HUES48 (cell line): ENCODE results near the gene VPS52.

Experiments used
- H3K27ac ChIP-seq: one replicate; pipeline ENCODE4 v1.7.0; 2013; ENCODE audit warnings: low read depth, low read length, inconsistent platforms
- H3K27me3 ChIP-seq: 2 replicates; pipeline ENCODE4 v1.6.1; 2013; ENCODE audit warnings: mild to moderate bottlenecking, low read length; ENCODE audit not compliant: control insufficient read depth, insufficient read depth
- H3K36me3 ChIP-seq: 2 replicates; pipeline ENCODE4 v1.6.1; 2013; ENCODE audit warnings: low read length; ENCODE audit not compliant: control insufficient read depth, insufficient read depth
- H3K4me1 ChIP-seq: 2 replicates; pipeline ENCODE4 v1.6.1; 2013; ENCODE audit warnings: mild to moderate bottlenecking, low read length; ENCODE audit not compliant: control insufficient read depth, insufficient read depth
- H3K4me3 ChIP-seq: 2 replicates; pipeline ENCODE4 v1.5.1; 2013; ENCODE audit warnings: mild to moderate bottlenecking, low read depth, low read length
- H3K9ac ChIP-seq: 2 replicates; pipeline ENCODE4 v1.6.1; 2013; ENCODE audit warnings: mild to moderate bottlenecking, low read depth, low read length, moderate library complexity
- H3K9me3 ChIP-seq: 2 replicates; pipeline ENCODE4 v1.6.1; 2013; ENCODE audit warnings: low read length; ENCODE audit not compliant: control insufficient read depth, insufficient read depth

The VPS52 gene

DNA sequence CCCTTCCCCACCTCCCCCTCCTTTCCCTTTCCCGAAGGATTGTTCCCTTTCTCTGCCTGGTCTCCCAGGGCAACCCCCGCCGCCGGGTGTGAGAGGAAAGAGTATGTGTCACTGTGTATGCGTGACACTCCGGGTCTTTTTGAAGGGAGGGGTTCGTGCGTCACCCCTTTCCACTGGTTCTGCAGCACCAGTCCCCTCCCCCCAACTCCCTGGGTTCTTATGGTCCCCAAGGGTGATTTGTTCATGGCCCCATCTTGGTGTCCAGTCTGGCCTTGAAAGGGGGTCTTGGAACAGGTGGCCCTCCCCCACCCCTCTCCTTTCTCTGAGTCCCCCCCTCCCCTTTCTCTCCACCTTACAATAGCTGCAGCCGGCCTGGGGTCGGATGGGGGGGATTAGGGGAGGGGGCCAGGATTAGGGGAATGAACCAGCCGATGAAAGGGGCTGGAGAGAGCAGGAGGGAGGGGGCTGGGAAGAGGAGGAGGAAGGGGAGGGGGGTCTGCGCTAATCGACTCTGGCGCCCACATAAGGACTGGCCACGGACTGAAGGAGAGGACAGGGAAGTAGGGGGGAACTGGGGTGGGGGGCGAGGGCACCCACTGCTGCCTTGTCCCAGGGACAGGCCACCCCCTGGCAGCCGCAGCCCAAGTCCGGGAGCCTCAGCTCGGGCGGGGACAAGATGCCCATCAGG lies 64.7 kb downstream of the VPS52 start:
- H3K36me3 ChIP-seq = peaks cover 37% of the 10 kb centered on the region
- H3K9me3 ChIP-seq = no peaks in the 10 kb centered on the region
- no peak overlapping the region for H3K9ac ChIP-seq
- H3K27me3 ChIP-seq = peaks cover 46% of the 10 kb centered on the region
- H3K4me1 ChIP-seq = peaks cover 17% of the 10 kb centered on the region
- peak overlapping the region; percentile 91; the same call in 1 of the 2 replicates for H3K4me3 ChIP-seq
- no peak overlapping the region for H3K27ac ChIP-seq

DNA sequence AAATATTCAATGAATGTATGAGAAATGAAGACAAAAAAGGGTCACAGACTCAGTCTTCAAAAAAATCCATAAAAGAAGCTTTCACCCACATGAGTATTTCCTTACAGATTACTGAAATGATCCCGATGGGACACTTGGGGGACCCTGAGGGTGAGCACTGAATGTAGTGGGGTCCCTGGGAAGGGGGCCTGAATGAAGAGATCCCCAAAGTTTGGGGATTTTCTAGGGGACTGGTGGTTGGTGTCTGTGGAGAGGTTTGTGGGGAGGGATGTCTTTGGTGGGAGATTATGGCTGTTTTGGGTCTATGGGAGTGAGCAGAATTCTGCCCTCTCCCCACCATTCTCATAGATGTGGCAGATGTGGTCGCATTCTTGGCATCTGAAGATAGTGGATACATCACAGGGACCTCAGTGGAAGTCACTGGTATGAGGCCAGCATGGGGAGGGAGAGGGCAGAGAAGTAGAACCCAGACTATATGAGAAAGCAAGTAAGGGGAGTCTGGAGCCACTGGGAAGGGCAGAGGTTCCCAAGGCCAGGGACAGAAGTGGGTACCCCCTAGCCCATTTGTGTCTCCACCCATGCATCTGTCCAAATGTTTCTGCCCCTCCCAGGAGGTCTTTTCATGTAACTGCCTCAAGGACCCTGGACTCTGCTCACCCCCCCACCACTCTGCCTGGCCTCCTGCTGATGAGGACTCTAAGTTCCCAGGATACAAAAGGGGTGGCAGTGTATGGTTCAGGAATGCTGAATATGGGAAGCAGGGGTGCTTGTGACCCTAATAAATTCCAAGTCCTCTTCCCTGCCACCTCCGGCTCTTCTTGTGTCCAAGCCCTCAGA lies 65.4 kb downstream of the VPS52 start:
- Histone ChIP-seq H3K9ac (no peak overlapping the region), H3K4me1 (peaks cover 19% of the 10 kb centered on the region)

GRCh38 chr6:33205191-33206026 lies 66.3 kb downstream of the VPS52 start:
- peaks cover 32% of the 10 kb centered on the region for H3K36me3 ChIP-seq
- no peaks in the 10 kb centered on the region for H3K9me3 ChIP-seq
- peak overlapping the region; percentile 54 for H3K27ac ChIP-seq
- peak overlapping the region; percentile 90 for H3K4me3 ChIP-seq
- H3K4me1 ChIP-seq = peaks cover 19% of the 10 kb centered on the region
- peaks cover 33% of the 10 kb centered on the region for H3K27me3 ChIP-seq
- H3K9ac ChIP-seq = no peak overlapping the region

More for the DNA sequence above, 65.4 kb downstream of the VPS52 start:
- Histone ChIP-seq H3K4me3 (no peak overlapping the region), H3K27me3 (peaks cover 39% of the 10 kb centered on the region), H3K27ac (no peak overlapping the region), H3K9me3 (no peaks in the 10 kb centered on the region), H3K36me3 (peaks cover 37% of the 10 kb centered on the region)

DNA sequence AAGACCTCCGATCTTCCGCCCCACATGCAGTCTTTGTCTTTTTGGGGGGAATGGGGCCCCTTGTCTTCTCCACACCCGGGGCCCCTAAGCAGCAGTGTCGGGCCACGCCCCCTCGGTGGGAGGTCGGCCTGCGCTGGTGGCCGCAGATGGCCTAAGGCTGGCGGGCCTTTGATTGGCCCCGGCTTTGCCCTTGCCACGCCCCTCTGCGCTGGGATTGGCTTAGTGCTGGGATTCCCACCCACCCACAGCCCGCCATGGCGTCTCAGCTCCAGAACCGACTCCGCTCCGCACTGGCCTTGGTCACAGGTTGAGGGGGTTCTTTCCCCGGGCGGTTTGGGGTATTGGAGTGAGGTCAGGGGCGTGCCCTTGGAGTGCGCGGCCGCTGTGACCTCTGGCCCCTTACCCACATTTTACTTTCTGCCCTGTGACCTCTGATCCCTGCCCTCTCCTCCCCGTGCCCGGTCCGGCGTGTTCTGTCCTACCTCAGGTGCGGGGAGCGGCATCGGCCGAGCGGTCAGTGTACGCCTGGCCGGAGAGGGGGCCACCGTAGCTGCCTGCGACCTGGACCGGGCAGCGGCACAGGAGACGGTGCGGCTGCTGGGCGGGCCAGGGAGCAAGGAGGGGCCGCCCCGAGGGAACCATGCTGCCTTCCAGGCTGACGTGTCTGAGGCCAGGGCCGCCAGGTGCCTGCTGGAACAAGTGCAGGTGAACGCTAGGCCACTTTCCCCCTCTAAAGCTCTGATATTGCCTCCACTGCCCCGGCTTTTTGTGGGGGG lies 67.1 kb downstream of the VPS52 start, which contains the start of gene HSD17B8:
HSD17B8 (plus strand) TSS at position 241 of the 776 bp plus-strand sequence; CDS start at position 255, 14 bp downstream.
- Histone ChIP-seq H3K9me3 (no peaks in the 10 kb centered on the region), H3K9ac (peak within 1 kb of the TSS; percentile 50; the same call in 1 of the 2 replicates), H3K36me3 (peaks cover 24% of the 10 kb centered on the region), H3K4me1 (peaks cover 19% of the 10 kb centered on the region), H3K27me3 (peaks cover 30% of the 10 kb centered on the region), H3K4me3 (peak within 1 kb of the TSS; percentile 90), H3K27ac (peak within 1 kb of the TSS; percentile 54)

- Histone ChIP-seq H3K9ac (no peak overlapping the region), H3K36me3 (peaks cover 21% of the 10 kb centered on the region), H3K27ac (peak overlapping the region; percentile 15), H3K27me3 (peaks cover 30% of the 10 kb centered on the region), H3K4me1 (peaks cover 19% of the 10 kb centered on the region), H3K9me3 (no peaks in the 10 kb centered on the region), H3K4me3 (peak overlapping the region; percentile 90; the same call in 1 of the 2 replicates)
Observed at GRCh38 chr6:33204165-33204414, 67.6 kb downstream of the VPS52 start.

GRCh38 chr6:33203443-33204164 lies 68.1 kb downstream of the VPS52 start:
- H3K27ac ChIP-seq = peak overlapping the region; percentile 15
- H3K9me3 ChIP-seq = no peaks in the 10 kb centered on the region
- no peak overlapping the region for H3K9ac ChIP-seq
- peaks cover 21% of the 10 kb centered on the region for H3K36me3 ChIP-seq
- H3K4me3 ChIP-seq = peak overlapping the region; percentile 90; the same call in 1 of the 2 replicates
- peaks cover 16% of the 10 kb centered on the region for H3K4me1 ChIP-seq
- H3K27me3 ChIP-seq = peaks cover 30% of the 10 kb centered on the region

DNA sequence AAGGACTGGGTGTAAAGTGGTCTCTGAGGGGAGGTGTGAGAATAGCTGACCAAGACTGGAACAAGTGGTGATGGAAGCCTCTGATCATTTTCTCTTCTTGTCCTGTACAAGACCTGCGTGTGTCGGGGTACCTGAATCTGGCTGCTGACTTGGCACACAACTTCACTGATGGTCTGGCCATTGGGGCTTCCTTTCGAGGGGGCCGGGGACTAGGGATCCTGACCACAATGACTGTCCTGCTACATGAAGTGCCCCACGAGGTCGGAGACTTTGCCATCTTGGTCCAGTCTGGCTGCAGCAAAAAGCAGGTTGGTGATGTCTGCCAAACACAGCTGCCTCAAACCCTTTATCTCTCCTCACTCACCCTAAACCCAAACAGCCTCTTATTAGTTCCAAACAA lies 68.9 kb downstream of the VPS52 start:
- Histone ChIP-seq H3K9me3 (no peaks in the 10 kb centered on the region), H3K27ac (no peak overlapping the region), H3K4me3 (no peak overlapping the region), H3K4me1 (peaks cover 16% of the 10 kb centered on the region), H3K27me3 (peaks cover 28% of the 10 kb centered on the region), H3K36me3 (peaks cover 21% of the 10 kb centered on the region), H3K9ac (no peak overlapping the region)

- H3K27ac ChIP-seq = no peak overlapping the region
- no peaks in the 10 kb centered on the region for H3K9me3 ChIP-seq
Observed at GRCh38 chr6:33201935-33202334, 69.7 kb downstream of the VPS52 start.

DNA sequence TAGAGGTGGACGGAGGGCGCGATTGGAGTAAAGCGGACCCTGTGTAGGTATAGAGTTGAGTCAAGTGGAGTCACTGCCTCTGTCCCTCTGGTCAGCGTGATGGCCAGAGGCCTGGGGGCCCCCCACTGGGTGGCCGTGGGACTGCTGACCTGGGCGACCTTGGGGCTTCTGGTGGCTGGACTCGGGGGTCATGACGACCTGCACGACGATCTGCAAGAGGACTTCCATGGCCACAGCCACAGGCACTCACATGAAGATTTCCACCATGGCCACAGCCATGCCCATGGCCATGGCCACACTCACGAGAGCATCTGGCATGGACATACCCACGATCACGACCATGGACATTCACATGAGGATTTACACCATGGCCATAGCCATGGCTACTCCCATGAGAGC lies 70.5 kb downstream of the VPS52 start:
- Histone ChIP-seq H3K4me1 (peaks cover 16% of the 10 kb centered on the region), H3K9me3 (no peaks in the 10 kb centered on the region), H3K9ac (peak overlapping the region; percentile 89), H3K4me3 (peak overlapping the region; percentile 92), H3K27ac (peak overlapping the region; percentile 98), H3K27me3 (peaks cover 12% of the 10 kb centered on the region), H3K36me3 (peaks cover 23% of the 10 kb centered on the region)

More at GRCh38 chr6:33201935-33202334, 69.7 kb downstream of the VPS52 start:
- peaks cover 20% of the 10 kb centered on the region for H3K27me3 ChIP-seq
- peaks cover 21% of the 10 kb centered on the region for H3K36me3 ChIP-seq
- no peak overlapping the region for H3K9ac ChIP-seq
- H3K4me1 ChIP-seq = peaks cover 16% of the 10 kb centered on the region
- H3K4me3 ChIP-seq = peak overlapping the region; percentile 92
